ENCODE measurements around the gene SLC22A25. TPM values are rescaled to one million over a fixed set of nuclear protein-coding genes. Genes with fewer than 3 reads are reported as not detected.

SLC22A25 gene
- total and polyA plus RNA-seq, 2 of the 13 experiments (the other 11 are each of a cell fraction or from before 2014, with no cell fraction given): 0.18 to 0.42 TPM

DNA sequence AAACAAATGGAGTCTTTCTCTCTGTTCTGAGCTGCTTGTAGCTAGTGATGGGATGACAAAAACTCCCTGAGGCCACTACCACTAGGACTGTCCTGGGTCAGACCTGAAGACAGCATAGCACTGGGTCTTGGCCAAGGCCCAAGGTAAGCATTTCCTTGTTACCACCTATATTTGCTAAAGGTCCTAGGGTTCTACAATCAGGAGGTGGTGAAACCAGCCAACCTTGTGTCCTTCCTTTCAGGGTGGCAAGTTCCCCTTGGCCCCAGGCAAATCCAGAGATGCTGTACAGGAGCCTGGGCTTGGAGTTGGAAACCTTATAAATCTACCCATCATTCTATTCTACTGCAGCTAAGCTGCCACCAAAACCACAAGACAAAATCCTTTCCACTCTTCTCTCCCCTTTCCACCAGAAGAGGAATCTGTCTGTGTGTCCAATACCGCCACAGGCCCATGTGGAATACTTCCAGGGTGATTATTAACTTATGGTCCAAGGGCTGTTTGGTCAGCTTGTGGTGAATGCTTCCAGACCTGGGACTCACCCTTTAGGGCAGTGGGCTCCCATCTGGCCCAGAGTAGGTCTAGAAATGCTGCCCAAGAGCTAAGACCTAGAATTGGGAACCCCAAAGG is 16.8 kb downstream of the SLC22A25 start (continued):
- 0 out of 2 replicates have a peak, but pooled peaks have one; percentile 33 for TF ChIP-seq ZBTB20 (CRISPR knock-in tag; IDR thresholded peaks at IDR 0.05; ENCODE audit: borderline replicate concordance, low read depth)
- no peak for TF ChIP-seq FIP1L1 (IDR thresholded peaks at IDR 0.05; ENCODE audit: borderline replicate concordance, insufficient read depth, low read depth, low read length)
- TF ChIP-seq FOXA3 (CRISPR knock-in tag; IDR thresholded peaks at IDR 0.05): peak; percentile 77
- TF ChIP-seq ZNF605 (CRISPR knock-in tag; IDR thresholded peaks at IDR 0.05): peak; percentile 69; the same call in 1 of the 2 replicates
- TF ChIP-seq PITX1 (CRISPR knock-in tag; IDR thresholded peaks at IDR 0.05): peak; percentile 69; the same call in 1 of the 2 replicates
- TF ChIP-seq ZNF354B (CRISPR knock-in tag; IDR thresholded peaks at IDR 0.05): no peak
- TF ChIP-seq HDAC2 (CRISPR knock-in tag; IDR thresholded peaks at IDR 0.05): peak; percentile 60; the same call in 1 of the 2 replicates
- TF ChIP-seq ZNF709 (CRISPR knock-in tag; IDR thresholded peaks at IDR 0.05): no peak
- TF ChIP-seq RARA (CRISPR knock-in tag; IDR thresholded peaks at IDR 0.05): peak; percentile 59; the same call in 1 of the 2 replicates
- TF ChIP-seq JUND (CRISPR knock-in tag; IDR thresholded peaks at IDR 0.05): peak; percentile 41; the same call in 1 of the 2 replicates
- TF ChIP-seq IRF2 (CRISPR knock-in tag; IDR thresholded peaks at IDR 0.05): peak; percentile 40; the same call in 1 of the 2 replicates
- peak; percentile 69 for TF ChIP-seq ELF3 (CRISPR knock-in tag; IDR thresholded peaks at IDR 0.05)
- no peak for TF ChIP-seq MYC (CRISPR knock-in tag; IDR thresholded peaks at IDR 0.05; ENCODE audit: borderline replicate concordance)
- TF ChIP-seq ZNF670 (CRISPR knock-in tag; IDR thresholded peaks at IDR 0.05; ENCODE audit: borderline replicate concordance): no peak
- no peak for TF ChIP-seq ZNF879 (CRISPR knock-in tag; IDR thresholded peaks at IDR 0.05)
- peak; percentile 2 for TF ChIP-seq TEAD3 (CRISPR knock-in tag; optimal IDR thresholded peaks at IDR 0.05; ENCODE audit: borderline replicate concordance)
- peak; percentile 67 for TF ChIP-seq TBX2 (CRISPR knock-in tag; IDR thresholded peaks at IDR 0.05; ENCODE audit: borderline replicate concordance)
- TF ChIP-seq NR2F2 (IDR thresholded peaks at IDR 0.05; ENCODE audit: borderline replicate concordance, low read depth): peak; percentile 47; the same call in 1 of the 2 replicates
- no peak for TF ChIP-seq KLF11 (CRISPR knock-in tag; IDR thresholded peaks at IDR 0.05)
- 0 out of 2 replicates have a peak, but pooled peaks have one; percentile 19 for TF ChIP-seq CBFB (CRISPR knock-in tag; IDR thresholded peaks at IDR 0.05)
- TF ChIP-seq, protein P1, sequence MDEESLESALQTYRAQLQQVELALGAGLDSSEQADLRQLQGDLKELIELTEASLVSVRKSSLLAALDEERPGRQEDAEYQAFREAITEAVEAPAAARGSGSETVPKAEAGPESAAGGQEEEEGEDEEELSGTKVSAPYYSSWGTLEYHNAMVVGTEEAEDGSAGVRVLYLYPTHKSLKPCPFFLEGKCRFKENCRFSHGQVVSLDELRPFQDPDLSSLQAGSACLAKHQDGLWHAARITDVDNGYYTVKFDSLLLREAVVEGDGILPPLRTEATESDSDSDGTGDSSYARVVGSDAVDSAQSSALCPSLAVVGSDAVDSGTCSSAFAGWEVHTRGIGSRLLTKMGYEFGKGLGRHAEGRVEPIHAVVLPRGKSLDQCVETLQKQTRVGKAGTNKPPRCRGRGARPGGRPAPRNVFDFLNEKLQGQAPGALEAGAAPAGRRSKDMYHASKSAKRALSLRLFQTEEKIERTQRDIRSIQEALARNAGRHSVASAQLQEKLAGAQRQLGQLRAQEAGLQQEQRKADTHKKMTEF (CRISPR knock-in tag; IDR thresholded peaks at IDR 0.05): peak; percentile 48; the same call in 1 of the 2 replicates
- TF ChIP-seq, protein P2, sequence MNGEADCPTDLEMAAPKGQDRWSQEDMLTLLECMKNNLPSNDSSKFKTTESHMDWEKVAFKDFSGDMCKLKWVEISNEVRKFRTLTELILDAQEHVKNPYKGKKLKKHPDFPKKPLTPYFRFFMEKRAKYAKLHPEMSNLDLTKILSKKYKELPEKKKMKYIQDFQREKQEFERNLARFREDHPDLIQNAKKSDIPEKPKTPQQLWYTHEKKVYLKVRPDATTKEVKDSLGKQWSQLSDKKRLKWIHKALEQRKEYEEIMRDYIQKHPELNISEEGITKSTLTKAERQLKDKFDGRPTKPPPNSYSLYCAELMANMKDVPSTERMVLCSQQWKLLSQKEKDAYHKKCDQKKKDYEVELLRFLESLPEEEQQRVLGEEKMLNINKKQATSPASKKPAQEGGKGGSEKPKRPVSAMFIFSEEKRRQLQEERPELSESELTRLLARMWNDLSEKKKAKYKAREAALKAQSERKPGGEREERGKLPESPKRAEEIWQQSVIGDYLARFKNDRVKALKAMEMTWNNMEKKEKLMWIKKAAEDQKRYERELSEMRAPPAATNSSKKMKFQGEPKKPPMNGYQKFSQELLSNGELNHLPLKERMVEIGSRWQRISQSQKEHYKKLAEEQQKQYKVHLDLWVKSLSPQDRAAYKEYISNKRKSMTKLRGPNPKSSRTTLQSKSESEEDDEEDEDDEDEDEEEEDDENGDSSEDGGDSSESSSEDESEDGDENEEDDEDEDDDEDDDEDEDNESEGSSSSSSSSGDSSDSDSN (CRISPR knock-in tag; IDR thresholded peaks at IDR 0.05): 0 out of 2 replicates have a peak, but pooled peaks have one; percentile 4
- TF ChIP-seq SRSF9 (IDR thresholded peaks at IDR 0.05; ENCODE audit: borderline replicate concordance, insufficient read depth, low read depth, low read length, poor library complexity, severe bottlenecking): no peak
- no peak for TF ChIP-seq TBX3 (IDR thresholded peaks at IDR 0.05; ENCODE audit: borderline replicate concordance)
- TF ChIP-seq ETV5 (CRISPR knock-in tag; IDR thresholded peaks at IDR 0.05; ENCODE audit: borderline replicate concordance): peak; percentile 24; the same call in 1 of the 2 replicates
- peak; percentile 71 for TF ChIP-seq ZMYM4 (CRISPR knock-in tag; IDR thresholded peaks at IDR 0.05)
- TF ChIP-seq RBFOX2 (IDR thresholded peaks at IDR 0.05; ENCODE audit: low read depth, low read length): no peak

Measured in HepG2 (cell line).